Pancreas (tissue), 10 donors: ENCODE data around the gene CNTN5. TPM values are rescaled to one million over a fixed set of nuclear protein-coding genes. Genes with fewer than 3 reads are reported as not detected.

Experiments used
- ATAC-seq, 4 donors: fragments of 200-7000 bp; cut with Tn5 transposase; one replicate each; pipeline versions ENCODE4 v1.8.0 to v1.9.1; 2020; ENCODE audit warnings: mild to moderate bottlenecking in 4 of 4, moderate library complexity in 4 of 4
- DNase-seq, 6 donors: peaks; one replicate each; pipeline ENCODE4 v3.0.0-alpha.2; 2020
- FAIRE-seq: peaks from 2 replicates; lab custom pipeline; 2012; peaks lifted over from hg19 to GRCh38; lab: Jason Lieb, UNC
- H3K27ac ChIP-seq, 4 donors: fragments of 200-600 bp; sonication (generic); 1 replicate in 3 of 4; 2 replicates in 1 of 4; pipeline versions ENCODE4 v1.5.0 to v1.8.0; 2020
- H3K27me3 ChIP-seq, 4 donors: fragments of 200-600 bp; one replicate each; pipeline ENCODE4 v1.8.0; 2021
- H3K36me3 ChIP-seq, 3 donors: fragments of 200-600 bp; sonication (generic) in 1 of 3; one replicate each; pipeline versions ENCODE4 v1.5.0 to v1.8.0; 2020 to 2021
- H3K4me1 ChIP-seq, 3 donors: fragments of 200-600 bp; one replicate each; pipeline ENCODE4 v1.8.0; 2021
- H3K4me3 ChIP-seq, 4 donors: fragments of 200-600 bp; sonication (generic) in 2 of 4; one replicate each; pipeline versions ENCODE4 v1.5.0 to v1.8.0; 2020 to 2021
- H3K9me3 ChIP-seq, 4 donors: fragments of 200-600 bp; one replicate each; pipeline ENCODE4 v1.8.0; 2021
- CTCF ChIP-seq, 4 donors: fragments of 200-600 bp; sonication (generic) in 3 of 4; IDR thresholded peaks; one replicate each; pipeline versions ENCODE4 v1.5.0 to v1.8.0; 2021; ENCODE audit warnings: antibody characterized with exemption in 4 of 4
- WGBS, 2 donors: extraction: QIAGEN DNeasy Blood & Tissue Kit; methylation state at CpG; one replicate each; pipeline ENCODE4 v1.1.7; 2013; 5-methylcytosine and 5-hydroxymethylcytosine counted together
- intact Hi-C, 3 donors: fragments of 100-400 bp; cut with DNase I; formaldehyde crosslinking; loops; one replicate each; pipeline versions ENCODE4 v1.11.1 to v1.14.2; 2022
- polyA plus RNA-seq, 2 donors: library from polyadenylated mRNA; stranded (reverse); fragments of 200-250 nt; gene quantifications; one replicate each; pipeline ENCODE4 v1.2.3, GENCODE V29; 2013
- total RNA-seq, 6 donors: library from RNA; stranded (reverse); fragmentation: NEBNext Ultra II Directional in 4 of 6; extraction: Animal tissue kit (Norgen Biotek cat#: 25700) in 4 of 6; gene quantifications; one replicate each; pipeline versions ENCODE4 v1.2.1 to v1.2.4, GENCODE V29; 2021 to 2023
- donor health status: healthy with polysubstance abuse.
- donor health status: DM: no; HTN: no; CAD: no; lungs with moderate emphysema.
- donor health status: DM: no; HTN: no; CAD: no.
- donor health status: control.
- donor health status: control.
- donor health status: Bipolar disorder and iron deficiency.
- donor health status: DM: yes; HTN: yes; CAD: no.
- donor health status: DM: no; HTN: no; CAD: no.
- donor health status: DM: no; HTN: no; CAD: no.
- donor health status: DM: yes; HTN: yes; CAD: no.

Gene CNTN5
- total and polyA plus RNA-seq, 8 donors = 0.11 to 1.2 (median 0.58) TPM

- H3K9me3 ChIP-seq = no peaks in the 10 kb centered on the region
- TF ChIP-seq CTCF (IDR thresholded peaks at IDR 0.05) = no peak
- intact Hi-C loops = no loop called here
- H3K4me1 ChIP-seq = no peaks in the 10 kb centered on the region
- no peak overlapping the region for H3K27ac ChIP-seq
- H3K36me3 ChIP-seq = no peaks in the 10 kb centered on the region
- no peak for FAIRE-seq
- peak in 1 of 4 donors; percentile 41 for ATAC-seq
- no peaks in the 10 kb centered on the region for H3K27me3 ChIP-seq
- 41 to 48% methylated on average over 13 of the region's 13 CpGs for WGBS, 2 donors
- no peak overlapping the region for H3K4me3 ChIP-seq
- no peak for DNase-seq
Observed at GRCh38 chr11:99316776-99317520, 296.2 kb downstream of the CNTN5 start.

DNA sequence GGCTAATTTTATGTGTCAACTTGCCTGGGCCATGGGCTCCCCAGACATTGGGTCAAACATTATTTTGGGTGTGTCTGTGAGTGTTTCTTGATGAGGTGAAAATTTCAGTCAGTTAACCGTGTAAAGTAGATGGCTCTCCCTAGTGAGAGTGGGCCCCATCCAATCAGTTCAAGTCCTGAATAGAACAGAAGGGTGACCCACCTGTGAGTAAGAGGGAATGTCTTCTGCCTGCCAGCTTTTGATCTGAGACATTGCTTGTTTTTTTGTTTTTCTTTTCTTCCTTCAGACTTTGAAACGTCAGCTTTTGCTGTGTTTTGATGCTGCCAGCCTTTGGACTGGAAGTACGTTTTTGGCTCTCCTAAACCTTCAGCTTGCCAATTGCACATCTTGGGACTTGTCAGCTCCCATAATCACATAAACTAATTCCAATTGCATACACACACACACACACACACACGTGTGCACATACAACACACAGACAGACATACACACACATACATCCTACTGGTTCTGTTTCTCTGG, 300.1 kb downstream of the CNTN5 start:
- TF ChIP-seq CTCF (IDR thresholded peaks at IDR 0.05) = no peak
- no peak for FAIRE-seq
- Histone ChIP-seq H3K27me3 (no peaks in the 10 kb centered on the region), H3K9me3 (no peaks in the 10 kb centered on the region), H3K4me1 (no peaks in the 10 kb centered on the region), H3K27ac (no peak overlapping the region), H3K36me3 (no peaks in the 10 kb centered on the region), H3K4me3 (no peak overlapping the region)
- no peak for DNase-seq
- WGBS, 2 donors = 47 to 66% methylated on average over 4 of the region's 4 CpGs
- ATAC-seq = no peak
- intact Hi-C loops = no loop called here

- WGBS, 2 donors = 55 to 73% methylated on average over 8 of the region's 8 CpGs
- FAIRE-seq (no peak), ATAC-seq (no peak), DNase-seq (no peak)
- Histone ChIP-seq H3K4me3 (no peak overlapping the region), H3K4me1 (no peaks in the 10 kb centered on the region), H3K27ac (no peak overlapping the region), H3K27me3 (no peaks in the 10 kb centered on the region), H3K9me3 (no peaks in the 10 kb centered on the region), H3K36me3 (no peaks in the 10 kb centered on the region)
- TF ChIP-seq CTCF (IDR thresholded peaks at IDR 0.05) = no peak
- intact Hi-C loops = no loop called here
Observed at GRCh38 chr11:99325847-99326246, 305.1 kb downstream of the CNTN5 start.

DNA sequence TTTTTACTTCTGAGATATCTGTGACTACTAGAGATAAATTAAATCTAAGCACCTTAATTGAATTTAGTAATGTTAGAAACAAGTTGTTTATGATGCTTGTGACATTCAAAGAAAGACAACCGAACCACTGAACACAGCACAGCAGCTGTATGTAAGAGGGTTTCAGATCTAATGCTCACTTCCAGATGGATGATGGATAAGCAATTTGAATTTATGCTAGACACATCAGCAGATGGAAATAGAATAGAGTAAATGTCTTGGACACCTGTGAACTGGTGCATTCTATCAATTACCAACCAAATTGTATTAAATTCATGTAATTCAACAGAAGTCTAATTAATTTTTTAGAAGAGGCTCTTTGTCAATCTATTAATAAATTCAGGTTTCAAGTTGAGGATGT, 306.3 kb downstream of the CNTN5 start:
- H3K9me3 ChIP-seq = no peaks in the 10 kb centered on the region
- H3K4me1 ChIP-seq = no peaks in the 10 kb centered on the region
- H3K36me3 ChIP-seq = no peaks in the 10 kb centered on the region
- no peaks in the 10 kb centered on the region for H3K27me3 ChIP-seq
- 65 to 72% methylated on average over 1 of the region's 1 CpG for WGBS, 2 donors
- ATAC-seq = no peak
- intact Hi-C loops = no loop called here
- DNase-seq = no peak
- no peak for FAIRE-seq
- TF ChIP-seq CTCF (IDR thresholded peaks at IDR 0.05) = no peak
- H3K4me3 ChIP-seq = no peak overlapping the region
- no peak overlapping the region for H3K27ac ChIP-seq

GRCh38 chr11:99327527-99327926, 306.8 kb downstream of the CNTN5 start:
- no peak for DNase-seq
- intact Hi-C loops = no loop called here
- no peak for TF ChIP-seq CTCF (IDR thresholded peaks at IDR 0.05)
- WGBS, 2 donors = 74 to 92% methylated on average over 3 of the region's 3 CpGs
- Histone ChIP-seq H3K27ac (no peak overlapping the region), H3K9me3 (no peaks in the 10 kb centered on the region), H3K36me3 (no peaks in the 10 kb centered on the region), H3K4me3 (no peak overlapping the region), H3K27me3 (no peaks in the 10 kb centered on the region), H3K4me1 (no peaks in the 10 kb centered on the region)
- no peak for ATAC-seq
- no peak for FAIRE-seq
